Endothelial cell of umbilical vein (primary cell): Measurements from ENCODE around the gene LYZL1. TPM values are rescaled to one million over a fixed set of nuclear protein-coding genes. Genes with fewer than 3 reads are reported as not detected.

Experiments used
- BruUV-seq: library from RNA; stranded (reverse); fragments of 400-500 nt; replicated peaks from 2 replicates; lab custom pipeline; 2021; lab: Mats Ljungman, UMichigan
- CTCF ChIA-PET: fragments of 300-600, 350-600 bp; sonication (Branson Sonifier 250); formaldehyde crosslinking; loops from one replicate; lab custom pipeline; 2021; ENCODE audit warnings: antibody characterized with exemption, inconsistent platforms; lab: Charles Lee
- POLR2A ChIA-PET: fragments of 300-600, 350-600 bp; sonication (Branson Sonifier 250); formaldehyde crosslinking; loops from one replicate; lab custom pipeline; 2021; ENCODE audit warnings: antibody characterized with exemption, inconsistent platforms; lab: Charles Lee
- DNase-seq: peaks from one replicate; pipeline ENCODE4 v3.0.0-alpha.2; 2011; ENCODE audit warnings: low read depth, low spot score
- FAIRE-seq: peaks from 2 replicates; lab custom pipeline; 2011; peaks lifted over from hg19 to GRCh38; lab: Jason Lieb, UNC
- H2AFZ ChIP-seq: 2 replicates; pipeline ENCODE4 v1.6.0; 2012; ENCODE audit warnings: low read depth, low read length, control low read depth, inconsistent platforms
- H3K27ac ChIP-seq: 2 replicates; pipeline ENCODE4 v1.5.1; 2011; ENCODE audit warnings: low read depth, mild to moderate bottlenecking, control low read depth, low read length, moderate library complexity; ENCODE audit not compliant: insufficient read depth
- H3K27me3 ChIP-seq, 2 experiments: 2 replicates each; pipeline versions ENCODE4 v1.6.0 to v1.6.1; 2011; ENCODE audit warnings: low read length in 2 of 2, mixed read lengths in 1 of 2; ENCODE audit not compliant: control insufficient read depth in 2 of 2, insufficient read depth in 2 of 2
- H3K36me3 ChIP-seq, 2 experiments: 2 replicates in 1 of 2; 3 replicates in 1 of 2; pipeline ENCODE4 v1.5.1; 2011; ENCODE audit warnings: low read length in 2 of 2, mild to moderate bottlenecking in 1 of 2, moderate library complexity in 1 of 2; ENCODE audit not compliant: control insufficient read depth in 2 of 2, insufficient read depth in 2 of 2; ENCODE audit errors: extremely low read depth in 1 of 2
- H3K4me1 ChIP-seq: 3 replicates; pipeline ENCODE4 v1.5.1; 2011; ENCODE audit warnings: mild to moderate bottlenecking, low read length; ENCODE audit not compliant: control insufficient read depth, insufficient read depth; ENCODE audit errors: extremely low read depth
- H3K4me2 ChIP-seq: 2 replicates; pipeline ENCODE4 v1.6.1; 2011; ENCODE audit warnings: low read length, control low read depth, mixed read lengths; ENCODE audit not compliant: insufficient read depth
- H3K4me3 ChIP-seq, 3 experiments: fragments of 200-600 bp in 1 of 3; sonication (generic), shearing (Covaris generic) in 1 of 3; replicated peaks in 1 of 3; 2 replicates each; pipeline ENCODE4 v1.5.1; 2011 to 2016; ENCODE audit warnings: control low read depth in 3 of 3, low read length in 3 of 3, mild to moderate bottlenecking in 2 of 3, inconsistent platforms in 1 of 3, low read depth in 1 of 3, moderate library complexity in 1 of 3; ENCODE audit not compliant: insufficient read depth in 1 of 3
- H3K79me2 ChIP-seq: 2 replicates; pipeline ENCODE4 v1.6.0; 2012; ENCODE audit warnings: low read length, inconsistent platforms; ENCODE audit not compliant: control insufficient read depth, insufficient read depth
- H3K9ac ChIP-seq: replicated peaks from 2 replicates; pipeline ENCODE3; 2011; ENCODE audit warnings: low read length, control low read depth; ENCODE audit not compliant: insufficient read depth; ENCODE audit errors: extremely low read depth
- H3K9me1 ChIP-seq: replicated peaks from 3 replicates; pipeline ENCODE4 v1.6.0; 2011; ENCODE audit warnings: mild to moderate bottlenecking, low read length; ENCODE audit not compliant: control insufficient read depth, insufficient read depth; ENCODE audit errors: extremely low read depth
- H3K9me3 ChIP-seq: replicated peaks from 2 replicates; pipeline ENCODE4 v1.5.1; 2012; ENCODE audit warnings: low read length, inconsistent platforms; ENCODE audit not compliant: control insufficient read depth, insufficient read depth
- H4K20me1 ChIP-seq: replicated peaks from 2 replicates; pipeline ENCODE3; 2011; ENCODE audit warnings: mild to moderate bottlenecking, low read length; ENCODE audit not compliant: control insufficient read depth, insufficient read depth; ENCODE audit errors: extremely low read depth
- EZH2 ChIP-seq: IDR thresholded peaks from 2 replicates; pipeline ENCODE4 v1.6.1; 2012; ENCODE audit warnings: borderline replicate concordance, low read depth, mild to moderate bottlenecking, moderate library complexity, low read length, inconsistent platforms; ENCODE audit not compliant: severe bottlenecking
- FOS ChIP-seq: IDR thresholded peaks from 2 replicates; pipeline ENCODE4 v1.6.1; 2011; ENCODE audit warnings: mild to moderate bottlenecking, low read length, moderate library complexity, borderline replicate concordance; ENCODE audit not compliant: insufficient read depth
- GATA2 ChIP-seq: IDR thresholded peaks from 2 replicates; pipeline ENCODE4 v1.7.0; 2011; ENCODE audit warnings: low read depth, mild to moderate bottlenecking, moderate library complexity, mixed read lengths, low read length; ENCODE audit not compliant: insufficient read length, insufficient read depth
- JUN ChIP-seq: IDR thresholded peaks from 2 replicates; pipeline ENCODE4 v1.6.1; 2011; ENCODE audit warnings: borderline replicate concordance, low read depth; ENCODE audit not compliant: insufficient read length, insufficient read depth
- MYC ChIP-seq: IDR thresholded peaks from one replicate; pipeline ENCODE4 v1.6.1; 2011; ENCODE audit warnings: mild to moderate bottlenecking, low read depth, low read length
- POLR2A ChIP-seq: IDR thresholded peaks from 2 replicates; pipeline ENCODE4 v1.6.1; 2012; ENCODE audit warnings: low read depth, mild to moderate bottlenecking, control low read depth, low read length
- POLR2AphosphoS5 ChIP-seq: IDR thresholded peaks from 2 replicates; pipeline ENCODE4 v1.6.1; 2012; ENCODE audit warnings: low read depth, mild to moderate bottlenecking, control low read depth, low read length, moderate library complexity; ENCODE audit not compliant: insufficient read depth
- dilution Hi-C: fragments of 300-500 bp; cut with MboI; formaldehyde crosslinking; loops from one replicate; pipeline ENCODE4 v1.15.0; 2019; ENCODE audit warnings: low sequenced_read_pairs; ENCODE audit not compliant: extremely low pct_ligation_motif_present
- intact Hi-C: fragments of 100-400 bp; cut with micrococcal nuclease; formaldehyde crosslinking; loops from one replicate; pipeline ENCODE4 v1.10.0; 2022
- polyA plus RNA-seq, 4 experiments: library from polyadenylated mRNA; depleted of rRNA in 3 of 4; stranded (reverse) in 3 of 4; unstranded in 1 of 4; fragments of >200 nt; gene quantifications; 2 replicates each; pipeline versions ENCODE4 v1.2.1 to v1.2.3, GENCODE V29; 2011 to 2012; ENCODE audit warnings: missing spikeins in 1 of 4
- total RNA-seq: library from RNA; stranded (reverse); gene quantifications from 2 replicates; pipeline ENCODE4 v1.2.3, GENCODE V29; 2021
- TF ChIP-seq, protein P1 (sequence below): IDR thresholded peaks from 2 replicates; pipeline ENCODE4 v1.6.1; 2011; ENCODE audit not compliant: insufficient read depth, insufficient read length
- TF ChIP-seq, protein P2 (sequence below), 2 donors: IDR thresholded peaks; 1 replicate in 1 of 2; 2 replicates in 1 of 2; pipeline ENCODE4 v1.5.1; 2011; ENCODE audit warnings: low read length in 2 of 2, mild to moderate bottlenecking in 2 of 2, moderate library complexity in 2 of 2, control low read depth in 1 of 2, inconsistent platforms in 1 of 2, low read depth in 1 of 2; ENCODE audit not compliant: insufficient read depth in 1 of 2; ENCODE audit errors: extremely low read depth in 1 of 2

Gene LYZL1
- total and polyA plus RNA-seq, 2 donors (not counting 3 experiments of a cell fraction or from before 2014, with no cell fraction given), result not detected

DNA sequence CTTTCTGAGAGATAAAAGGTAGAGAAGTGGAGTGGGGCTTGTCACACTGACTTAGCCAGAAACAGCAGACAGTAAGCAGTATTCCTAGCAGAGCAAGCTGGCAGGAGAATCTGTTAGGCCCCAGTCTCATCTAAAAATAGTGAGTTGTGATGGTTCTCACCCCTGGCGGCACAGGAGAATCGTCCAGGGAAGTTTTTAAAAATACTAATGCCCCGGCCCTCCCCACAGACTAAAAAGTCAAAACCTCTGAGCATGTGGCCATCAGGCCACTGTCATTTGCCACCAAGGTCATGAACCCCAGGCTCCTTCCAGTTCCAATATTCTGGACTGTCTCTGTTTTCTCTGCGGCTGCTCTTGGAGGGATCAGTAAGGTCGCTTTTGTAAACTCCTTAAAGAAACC lies 34.0 kb downstream of the LYZL1 start:
- Histone ChIP-seq H3K9ac (no peak overlapping the region), H3K79me2 (no peaks in the 10 kb centered on the region), H3K27ac (no peak overlapping the region), H3K4me1 (peaks cover 5% of the 10 kb centered on the region), H3K4me3 (no peak overlapping the region), H4K20me1 (no peaks in the 10 kb centered on the region), H3K9me1 (no peaks in the 10 kb centered on the region), H3K36me3 (no peaks in the 10 kb centered on the region), H3K9me3 (no peaks in the 10 kb centered on the region), H2AFZ (no peak overlapping the region), H3K4me2 (no peak overlapping the region), H3K27me3 (peaks cover 0 to 14% of the 10 kb centered on the region in 2 experiments)
- TF ChIP-seq GATA2, result no peak
- ChIA-PET POLR2A (no interaction called here), CTCF (no interaction called here)
- FAIRE-seq, result no peak
- dilution Hi-C loops, result no loop called here
- no peak for DNase-seq
- BruUV-seq, result no TSS peak
- intact Hi-C loops, result no loop called here

DNA sequence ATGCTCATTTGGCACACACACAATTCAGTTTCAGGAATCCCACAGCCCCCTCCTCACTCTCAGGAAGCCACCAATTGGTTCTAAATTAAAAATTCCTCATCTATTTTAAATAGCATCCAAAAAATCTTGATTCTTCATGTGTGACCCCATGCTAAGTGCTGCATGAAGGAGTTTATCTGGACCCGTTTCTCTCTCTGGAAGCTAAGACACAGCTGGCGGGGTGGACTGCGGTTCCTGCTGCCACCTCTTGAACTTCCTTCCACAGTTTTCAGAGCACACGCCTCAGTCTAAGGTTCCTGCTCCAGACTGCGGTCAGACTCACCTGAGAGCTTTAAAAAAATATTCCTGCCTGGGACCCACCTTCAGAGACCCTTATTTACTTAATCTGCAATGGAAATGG lies 34.5 kb downstream of the LYZL1 start:
- POLR2A ChIA-PET, result no interaction called here

More for the DNA sequence above, 34.5 kb downstream of the LYZL1 start:
- H4K20me1 ChIP-seq, result no peaks in the 10 kb centered on the region
- H2AFZ ChIP-seq, result no peak overlapping the region
- dilution Hi-C loops (no loop called here), intact Hi-C loops (no loop called here)
- no peaks in the 10 kb centered on the region for H3K79me2 ChIP-seq
- H3K4me2 ChIP-seq, result no peak overlapping the region
- H3K27me3 ChIP-seq, result peaks cover 0 to 14% of the 10 kb centered on the region in 2 experiments
- peaks cover under 1% of the 10 kb centered on the region for H3K4me1 ChIP-seq
- CTCF ChIA-PET, result interaction anchor here (1.8 kb wide), 1 partner anchor 19 kb away, joined by 6 read pairs; no protein-coding TSS in a partner anchor
- H3K36me3 ChIP-seq, result no peaks in the 10 kb centered on the region
- TF ChIP-seq FOS, result no peak
- TF ChIP-seq MYC, result no peak
- TF ChIP-seq, protein P1, sequence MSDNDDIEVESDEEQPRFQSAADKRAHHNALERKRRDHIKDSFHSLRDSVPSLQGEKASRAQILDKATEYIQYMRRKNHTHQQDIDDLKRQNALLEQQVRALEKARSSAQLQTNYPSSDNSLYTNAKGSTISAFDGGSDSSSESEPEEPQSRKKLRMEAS, result no peak
- TF ChIP-seq, protein P2, sequence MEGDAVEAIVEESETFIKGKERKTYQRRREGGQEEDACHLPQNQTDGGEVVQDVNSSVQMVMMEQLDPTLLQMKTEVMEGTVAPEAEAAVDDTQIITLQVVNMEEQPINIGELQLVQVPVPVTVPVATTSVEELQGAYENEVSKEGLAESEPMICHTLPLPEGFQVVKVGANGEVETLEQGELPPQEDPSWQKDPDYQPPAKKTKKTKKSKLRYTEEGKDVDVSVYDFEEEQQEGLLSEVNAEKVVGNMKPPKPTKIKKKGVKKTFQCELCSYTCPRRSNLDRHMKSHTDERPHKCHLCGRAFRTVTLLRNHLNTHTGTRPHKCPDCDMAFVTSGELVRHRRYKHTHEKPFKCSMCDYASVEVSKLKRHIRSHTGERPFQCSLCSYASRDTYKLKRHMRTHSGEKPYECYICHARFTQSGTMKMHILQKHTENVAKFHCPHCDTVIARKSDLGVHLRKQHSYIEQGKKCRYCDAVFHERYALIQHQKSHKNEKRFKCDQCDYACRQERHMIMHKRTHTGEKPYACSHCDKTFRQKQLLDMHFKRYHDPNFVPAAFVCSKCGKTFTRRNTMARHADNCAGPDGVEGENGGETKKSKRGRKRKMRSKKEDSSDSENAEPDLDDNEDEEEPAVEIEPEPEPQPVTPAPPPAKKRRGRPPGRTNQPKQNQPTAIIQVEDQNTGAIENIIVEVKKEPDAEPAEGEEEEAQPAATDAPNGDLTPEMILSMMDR (IDR thresholded peaks at IDR 0.05; ENCODE audit: extremely low read depth in 1 of 2, insufficient read depth in 1 of 2, low read depth in 1 of 2, low read length in 2 of 2), result no peak
- TF ChIP-seq POLR2AphosphoS5, result no peak
- TF ChIP-seq EZH2, result no peak
- no peak for TF ChIP-seq GATA2
- TF ChIP-seq JUN, result no peak
- no peak for TF ChIP-seq POLR2A
- BruUV-seq, result no TSS peak
- H3K27ac ChIP-seq, result no peak overlapping the region
- DNase-seq, result no peak
- no peak for FAIRE-seq
- H3K9me1 ChIP-seq, result no peaks in the 10 kb centered on the region
- no peaks in the 10 kb centered on the region for H3K9me3 ChIP-seq
- H3K4me3 ChIP-seq, result no peak overlapping the region
- no peak overlapping the region for H3K9ac ChIP-seq
